SU-DHL-6 (cell line): ENCODE data around the gene CBX6.

Experiments used
- EZH2phosphoT487 ChIP-seq: fragments of 200-600 bp; sonication (generic), shearing (Covaris generic); conservative IDR thresholded peaks from 2 replicates; pipeline ENCODE4 v1.6.1; 2018; ENCODE audit warnings: mild to moderate bottlenecking, antibody characterized with exemption, low read length, moderate library complexity, mixed read lengths
- TF ChIP-seq, protein P1 (sequence below): fragments of 200-600 bp; sonication (generic); IDR thresholded peaks from one replicate; pipeline ENCODE4 v1.5.1; 2017; ENCODE audit warnings: antibody characterized with exemption, mild to moderate bottlenecking, low read length, moderate library complexity; ENCODE audit not compliant: insufficient read depth, poor library complexity, severe bottlenecking

DNA sequence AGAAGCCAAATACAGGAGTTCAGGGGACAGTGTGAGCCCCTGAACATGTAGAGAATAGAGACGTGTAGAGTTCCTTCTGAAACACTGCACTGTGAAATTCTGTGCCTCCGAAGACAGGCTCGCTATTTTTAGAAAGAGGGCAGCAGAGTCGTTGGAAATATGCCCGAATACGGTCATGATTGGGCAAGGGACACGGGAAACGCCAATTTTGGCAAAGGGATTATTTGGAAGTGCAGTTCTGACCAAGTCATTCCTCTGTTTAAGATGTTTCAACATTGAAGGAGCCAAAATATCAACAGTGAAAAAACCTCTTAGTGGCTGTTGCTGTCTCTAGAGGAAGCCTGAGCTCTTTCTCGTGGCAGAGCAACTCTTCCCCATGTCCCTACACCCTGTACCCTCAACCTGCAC is 9.5 kb upstream of the CBX6 start:
- TF ChIP-seq, protein P1, sequence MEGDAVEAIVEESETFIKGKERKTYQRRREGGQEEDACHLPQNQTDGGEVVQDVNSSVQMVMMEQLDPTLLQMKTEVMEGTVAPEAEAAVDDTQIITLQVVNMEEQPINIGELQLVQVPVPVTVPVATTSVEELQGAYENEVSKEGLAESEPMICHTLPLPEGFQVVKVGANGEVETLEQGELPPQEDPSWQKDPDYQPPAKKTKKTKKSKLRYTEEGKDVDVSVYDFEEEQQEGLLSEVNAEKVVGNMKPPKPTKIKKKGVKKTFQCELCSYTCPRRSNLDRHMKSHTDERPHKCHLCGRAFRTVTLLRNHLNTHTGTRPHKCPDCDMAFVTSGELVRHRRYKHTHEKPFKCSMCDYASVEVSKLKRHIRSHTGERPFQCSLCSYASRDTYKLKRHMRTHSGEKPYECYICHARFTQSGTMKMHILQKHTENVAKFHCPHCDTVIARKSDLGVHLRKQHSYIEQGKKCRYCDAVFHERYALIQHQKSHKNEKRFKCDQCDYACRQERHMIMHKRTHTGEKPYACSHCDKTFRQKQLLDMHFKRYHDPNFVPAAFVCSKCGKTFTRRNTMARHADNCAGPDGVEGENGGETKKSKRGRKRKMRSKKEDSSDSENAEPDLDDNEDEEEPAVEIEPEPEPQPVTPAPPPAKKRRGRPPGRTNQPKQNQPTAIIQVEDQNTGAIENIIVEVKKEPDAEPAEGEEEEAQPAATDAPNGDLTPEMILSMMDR = no peak
- TF ChIP-seq EZH2phosphoT487 = no peak
